ENCODE results near the gene TP53BP2.
A peak's percentile ranks its signal among the peaks of the same experiment; 100 is the strongest.

Gene TP53BP2

DNA sequence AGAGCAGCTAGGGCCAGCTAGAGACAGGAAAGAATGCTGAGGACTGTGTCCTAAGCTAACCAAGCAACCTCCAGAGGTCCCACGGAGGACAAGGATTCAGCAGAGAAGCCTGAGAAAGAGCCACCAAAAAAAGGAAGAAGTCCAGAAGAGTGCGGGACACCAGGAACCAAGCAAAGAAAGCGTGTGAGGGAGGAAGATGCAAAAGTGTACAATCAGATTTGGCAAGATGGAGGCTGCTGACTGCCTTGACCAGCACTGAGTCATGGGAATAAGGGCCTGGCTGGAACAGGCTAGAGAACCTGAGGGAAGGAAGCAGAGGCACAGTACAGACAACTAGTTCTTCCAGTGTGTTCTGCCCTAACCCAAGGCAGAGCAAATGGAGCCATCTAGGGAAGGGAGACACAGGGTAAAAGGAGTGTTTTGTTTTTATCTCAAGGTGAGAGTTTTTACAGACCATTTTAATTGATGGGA, 18.5 kb downstream of the TP53BP2 start:
- Histone ChIP-seq H3K27me3 (ENCODE audit: insufficient read depth, low read length, poor library complexity) (no peaks in the 10 kb centered on the region), H3K36me3 (ENCODE audit: insufficient read depth, low read length) (no peaks in the 10 kb centered on the region), H3K9ac (ENCODE audit: low read depth, low read length) (no peak overlapping the region), H4K20me1 (ENCODE audit: insufficient read depth, low read length) (peaks cover 42% of the 10 kb centered on the region; the same call in 1 of the 2 replicates), H3K27ac (ENCODE audit: low read length) (no peak overlapping the region), H3K9me3 (ENCODE audit: insufficient read depth, low read length, severe bottlenecking) (no peaks in the 10 kb centered on the region), H2AFZ (ENCODE audit: low read depth, low read length) (no peak overlapping the region), H3K79me2 (ENCODE audit: insufficient read depth, low read length) (peaks cover 94% of the 10 kb centered on the region), H3K4me2 (ENCODE audit: insufficient read depth, low read length) (no peak overlapping the region), H3K4me1 (ENCODE audit: insufficient read depth, low read length) (peaks cover 7% of the 10 kb centered on the region; the same call in 1 of the 2 replicates), H3K4me3 (ENCODE audit: low read depth in 1 of 2, low read length in 2 of 2) (no peak overlapping the region)
- TF ChIP-seq, protein P1, sequence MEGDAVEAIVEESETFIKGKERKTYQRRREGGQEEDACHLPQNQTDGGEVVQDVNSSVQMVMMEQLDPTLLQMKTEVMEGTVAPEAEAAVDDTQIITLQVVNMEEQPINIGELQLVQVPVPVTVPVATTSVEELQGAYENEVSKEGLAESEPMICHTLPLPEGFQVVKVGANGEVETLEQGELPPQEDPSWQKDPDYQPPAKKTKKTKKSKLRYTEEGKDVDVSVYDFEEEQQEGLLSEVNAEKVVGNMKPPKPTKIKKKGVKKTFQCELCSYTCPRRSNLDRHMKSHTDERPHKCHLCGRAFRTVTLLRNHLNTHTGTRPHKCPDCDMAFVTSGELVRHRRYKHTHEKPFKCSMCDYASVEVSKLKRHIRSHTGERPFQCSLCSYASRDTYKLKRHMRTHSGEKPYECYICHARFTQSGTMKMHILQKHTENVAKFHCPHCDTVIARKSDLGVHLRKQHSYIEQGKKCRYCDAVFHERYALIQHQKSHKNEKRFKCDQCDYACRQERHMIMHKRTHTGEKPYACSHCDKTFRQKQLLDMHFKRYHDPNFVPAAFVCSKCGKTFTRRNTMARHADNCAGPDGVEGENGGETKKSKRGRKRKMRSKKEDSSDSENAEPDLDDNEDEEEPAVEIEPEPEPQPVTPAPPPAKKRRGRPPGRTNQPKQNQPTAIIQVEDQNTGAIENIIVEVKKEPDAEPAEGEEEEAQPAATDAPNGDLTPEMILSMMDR (IDR thresholded peaks at IDR 0.05; ENCODE audit: borderline replicate concordance, extremely low read depth, low read length, poor library complexity, severe bottlenecking), result no peak
- no peak for TF ChIP-seq EZH2 (IDR thresholded peaks at IDR 0.05; ENCODE audit: borderline replicate concordance, low read depth, low read length, severe bottlenecking)
- ATAC-seq (ENCODE audit: insufficient read depth, low read depth) (no peak), DNase-seq (no peak)

DNA sequence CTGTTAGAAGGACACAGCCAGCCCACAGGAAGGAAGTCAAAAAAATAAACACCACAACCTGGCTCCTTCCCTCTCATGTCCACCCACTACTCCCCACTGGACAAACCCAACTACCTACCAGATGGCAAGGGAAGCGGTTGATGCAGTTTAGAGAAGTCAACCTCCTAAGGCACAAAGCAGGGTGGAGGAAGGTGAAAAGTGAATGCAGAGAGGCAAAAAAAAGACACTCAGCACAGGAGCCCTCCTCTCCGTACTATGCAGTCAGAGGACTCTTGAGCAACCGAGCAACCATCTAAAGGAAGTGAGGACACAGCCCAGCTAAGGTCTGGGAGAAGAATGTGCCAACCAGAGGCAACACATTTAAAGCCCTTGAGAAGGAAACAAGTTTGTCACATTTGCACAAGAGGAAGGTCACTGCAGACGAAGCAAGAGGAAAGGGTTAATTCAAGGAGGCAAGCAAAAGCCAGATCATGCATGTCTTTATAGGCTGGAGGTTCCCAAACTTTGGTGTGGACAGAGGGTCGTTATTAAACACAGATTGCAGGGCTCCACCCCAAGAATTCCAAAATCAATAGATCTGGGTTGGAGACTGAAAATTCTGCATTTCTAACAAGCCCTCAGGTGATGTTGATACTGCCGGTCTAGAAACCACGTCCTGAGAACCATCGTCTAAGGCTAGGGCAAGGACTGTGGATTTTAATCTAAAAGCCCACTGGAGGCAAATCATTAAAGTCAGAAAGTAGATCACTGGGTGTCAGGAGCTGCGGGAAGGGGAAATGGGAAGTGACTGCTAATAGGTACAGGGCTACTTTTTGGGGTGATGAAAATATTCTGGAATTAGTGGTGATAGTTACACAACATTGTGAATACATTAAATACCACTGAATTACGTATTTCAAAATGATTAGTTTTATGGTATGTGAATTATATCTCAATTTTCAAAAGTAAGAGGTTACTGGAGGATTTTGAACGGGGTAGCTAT, 19.7 kb downstream of the TP53BP2 start:
- H4K20me1 ChIP-seq (ENCODE audit: insufficient read depth, low read length), result peaks cover 39% of the 10 kb centered on the region; the same call in 1 of the 2 replicates

DNA sequence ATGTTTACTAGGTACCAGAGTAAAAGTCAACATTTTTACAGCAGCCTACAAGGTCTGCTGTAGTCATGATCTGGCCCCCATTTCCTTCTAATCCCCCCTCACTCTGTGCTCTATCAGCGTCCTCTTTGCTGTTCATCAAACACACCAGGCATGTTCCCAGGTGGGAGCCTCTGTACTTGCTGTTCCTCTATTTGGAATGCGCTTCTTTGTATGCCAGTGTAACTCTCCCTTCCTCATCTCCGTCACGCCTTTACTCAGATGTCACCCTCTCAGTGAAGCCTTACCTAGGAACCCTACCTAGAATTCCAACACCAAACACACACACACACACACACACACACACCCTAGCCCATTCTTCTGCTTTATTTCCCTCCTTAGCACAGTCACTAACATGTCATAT, 21.0 kb downstream of the TP53BP2 start:
- H3K9ac ChIP-seq (ENCODE audit: low read depth, low read length), result no peak overlapping the region
- peaks cover 39% of the 10 kb centered on the region; the same call in 1 of the 2 replicates for H4K20me1 ChIP-seq (ENCODE audit: insufficient read depth, low read length)
- H3K4me3 ChIP-seq (ENCODE audit: low read depth in 1 of 2, low read length in 2 of 2), result no peak overlapping the region
- no peaks in the 10 kb centered on the region for H3K9me3 ChIP-seq (ENCODE audit: insufficient read depth, low read length, severe bottlenecking)
- no peaks in the 10 kb centered on the region for H3K27me3 ChIP-seq (ENCODE audit: insufficient read depth, low read length, poor library complexity)
- TF ChIP-seq, protein P1 (IDR thresholded peaks at IDR 0.05; ENCODE audit: borderline replicate concordance, extremely low read depth, low read length, poor library complexity, severe bottlenecking), result no peak
- no peak for TF ChIP-seq EZH2 (IDR thresholded peaks at IDR 0.05; ENCODE audit: borderline replicate concordance, low read depth, low read length, severe bottlenecking)
- ATAC-seq (ENCODE audit: insufficient read depth, low read depth) (peak; percentile 37; the same call in 1 of the 3 replicates), DNase-seq (no peak)
- no peak overlapping the region for H3K27ac ChIP-seq (ENCODE audit: low read length)
- H3K36me3 ChIP-seq (ENCODE audit: insufficient read depth, low read length), result peaks cover 10% of the 10 kb centered on the region; the same call in 1 of the 2 replicates
- peaks cover 7% of the 10 kb centered on the region; the same call in 1 of the 2 replicates for H3K4me1 ChIP-seq (ENCODE audit: insufficient read depth, low read length)
- no peak overlapping the region for H3K4me2 ChIP-seq (ENCODE audit: insufficient read depth, low read length)
- H3K79me2 ChIP-seq (ENCODE audit: insufficient read depth, low read length), result peaks cover 87% of the 10 kb centered on the region
- H2AFZ ChIP-seq (ENCODE audit: low read depth, low read length), result no peak overlapping the region

More for the DNA sequence above, 19.7 kb downstream of the TP53BP2 start:
- ATAC-seq (ENCODE audit: insufficient read depth, low read depth) (peak; percentile 42; the same call in 2 of the 3 replicates), DNase-seq (no peak)
- H3K27me3 ChIP-seq (ENCODE audit: insufficient read depth, low read length, poor library complexity), result no peaks in the 10 kb centered on the region
- H3K27ac ChIP-seq (ENCODE audit: low read length), result 0 out of 2 replicates have a peak overlapping the region, but pooled peaks have one; percentile 17
- no peak overlapping the region for H3K4me2 ChIP-seq (ENCODE audit: insufficient read depth, low read length)
- TF ChIP-seq, protein P1 (IDR thresholded peaks at IDR 0.05; ENCODE audit: borderline replicate concordance, extremely low read depth, low read length, poor library complexity, severe bottlenecking), result no peak
- TF ChIP-seq EZH2 (IDR thresholded peaks at IDR 0.05; ENCODE audit: borderline replicate concordance, low read depth, low read length, severe bottlenecking), result no peak
- no peaks in the 10 kb centered on the region for H3K9me3 ChIP-seq (ENCODE audit: insufficient read depth, low read length, severe bottlenecking)
- H3K9ac ChIP-seq (ENCODE audit: low read depth, low read length), result no peak overlapping the region
- peaks cover 93% of the 10 kb centered on the region for H3K79me2 ChIP-seq (ENCODE audit: insufficient read depth, low read length)
- H3K4me3 ChIP-seq (ENCODE audit: low read depth in 1 of 2, low read length in 2 of 2), result no peak overlapping the region
- no peak overlapping the region for H2AFZ ChIP-seq (ENCODE audit: low read depth, low read length)
- peaks cover 7% of the 10 kb centered on the region; the same call in 1 of the 2 replicates for H3K4me1 ChIP-seq (ENCODE audit: insufficient read depth, low read length)
- peaks cover 4% of the 10 kb centered on the region; the same call in 1 of the 2 replicates for H3K36me3 ChIP-seq (ENCODE audit: insufficient read depth, low read length)
